Stimulated activated CD8-positive, alpha-beta memory T cell treated with anti-CD3 and anti-CD28 coated beads, Interleukin-12 subunit alpha, Interleukin-12 subunit beta, amount 100 ng/mL, for 1 hour (primary cell): ENCODE results near the gene MBL2.

ENCODE experiments used
- DNase-seq: peaks from one replicate; pipeline ENCODE4 v3.0.0-alpha.2; 2020; ENCODE audit warnings: low read depth

Gene MBL2

DNA sequence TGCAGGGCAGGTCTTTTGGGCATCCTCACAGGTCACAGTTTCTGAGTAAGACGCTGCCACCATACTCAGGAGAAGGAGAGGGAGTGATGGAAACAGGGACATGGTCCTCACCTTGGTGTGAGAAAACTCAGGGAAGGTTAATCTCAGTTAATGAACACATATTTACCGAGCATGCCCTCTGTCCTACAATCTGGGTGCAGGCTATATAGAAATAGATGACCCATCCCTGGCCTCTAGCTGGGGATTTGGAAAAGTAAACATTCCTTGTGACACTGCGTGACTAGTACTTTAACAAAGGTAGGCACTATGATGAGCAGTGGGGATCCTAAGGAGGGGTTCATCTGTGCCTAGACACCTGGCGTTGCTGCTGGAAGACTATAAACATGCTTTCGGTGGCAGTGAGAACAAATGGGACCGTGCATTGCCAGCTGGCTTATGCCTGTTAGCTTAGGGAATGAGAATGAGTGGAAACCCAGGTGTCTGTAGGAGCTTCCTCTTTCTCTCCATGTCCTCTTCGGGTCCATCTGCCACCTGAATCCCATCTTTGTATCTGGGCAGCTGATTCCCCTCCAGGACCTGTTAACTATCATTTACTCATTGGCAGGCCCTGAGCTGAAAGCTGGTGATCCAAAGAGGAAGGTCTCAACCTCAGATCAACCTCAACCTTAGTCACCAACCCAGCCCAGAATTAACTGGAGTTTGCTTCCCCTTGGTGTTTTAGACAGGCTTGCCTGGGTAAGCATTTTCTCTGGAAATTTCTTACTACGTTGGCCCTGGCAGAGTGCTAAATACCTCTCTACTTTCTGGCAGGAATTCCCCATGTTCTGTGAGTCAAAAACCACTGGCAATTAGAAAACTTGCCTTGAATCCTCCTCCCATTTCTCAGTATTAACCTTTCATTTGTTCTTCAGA is 794 bp downstream of the MBL2 start:
- DNase-seq = no peak

DNA sequence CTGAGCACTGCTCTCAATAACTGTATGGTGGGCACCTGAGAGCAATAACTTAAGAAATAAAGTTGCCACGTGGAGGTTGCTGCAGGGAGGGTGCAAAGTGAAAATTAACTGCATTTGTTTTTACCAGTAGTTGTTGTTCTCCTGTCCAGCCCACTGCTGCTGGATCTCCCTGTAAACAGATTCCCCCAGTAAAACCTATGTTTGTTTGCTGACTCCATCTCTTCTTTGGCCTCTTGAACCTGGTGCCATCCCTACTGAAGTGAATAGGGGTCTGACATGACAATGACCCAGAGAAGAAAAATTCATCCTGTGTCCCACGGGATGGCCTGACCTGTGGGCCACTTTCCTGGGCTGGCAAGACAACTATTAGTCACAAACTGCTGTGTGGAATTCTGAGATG is 1.7 kb downstream of the MBL2 start:
- DNase-seq = no peak

DNA sequence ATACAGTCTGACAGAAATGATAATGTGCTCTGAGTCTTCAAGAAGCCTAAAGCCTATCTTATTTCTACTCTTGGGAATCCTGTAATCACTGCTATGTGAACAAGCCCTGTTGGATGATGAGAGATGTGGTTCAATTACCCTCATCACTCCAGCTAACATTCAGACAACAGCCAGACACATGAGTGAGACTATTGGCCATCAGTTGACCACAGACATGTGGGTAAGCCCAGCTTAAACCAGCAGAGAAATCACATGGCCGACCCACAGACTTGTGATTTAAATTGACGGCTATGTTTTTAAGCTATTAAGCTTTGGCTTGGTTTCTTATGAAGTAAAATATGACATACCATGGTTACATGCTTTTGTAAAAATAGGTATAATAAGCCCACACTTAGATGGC is 2.6 kb downstream of the MBL2 start:
- DNase-seq = no peak

DNA sequence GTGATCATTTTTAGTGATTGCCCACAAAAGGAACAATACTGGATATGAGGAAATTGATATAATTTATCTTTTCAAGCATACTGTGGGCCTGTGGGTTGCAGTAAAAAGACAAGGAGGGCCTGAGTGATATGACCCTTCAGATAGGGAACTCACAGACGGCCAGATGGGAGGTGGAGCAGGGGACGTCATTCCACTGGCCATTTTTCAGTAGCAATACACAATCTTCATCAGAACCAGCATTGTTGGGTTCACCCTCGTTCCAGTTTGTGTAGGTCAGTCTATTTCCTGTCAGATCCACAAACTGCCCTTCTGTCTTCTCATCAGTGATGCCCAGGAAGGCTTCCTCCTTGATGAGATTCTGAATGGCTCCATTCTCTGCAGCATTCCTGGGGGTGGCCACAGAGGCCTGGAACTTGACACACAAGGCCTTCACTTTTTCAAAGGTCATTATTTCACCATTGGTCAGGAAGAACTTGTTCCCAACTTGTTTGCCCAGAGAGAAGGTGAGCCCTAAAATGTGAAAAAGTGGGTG is 4.5 kb downstream of the MBL2 start:
- no peak for DNase-seq

DNA sequence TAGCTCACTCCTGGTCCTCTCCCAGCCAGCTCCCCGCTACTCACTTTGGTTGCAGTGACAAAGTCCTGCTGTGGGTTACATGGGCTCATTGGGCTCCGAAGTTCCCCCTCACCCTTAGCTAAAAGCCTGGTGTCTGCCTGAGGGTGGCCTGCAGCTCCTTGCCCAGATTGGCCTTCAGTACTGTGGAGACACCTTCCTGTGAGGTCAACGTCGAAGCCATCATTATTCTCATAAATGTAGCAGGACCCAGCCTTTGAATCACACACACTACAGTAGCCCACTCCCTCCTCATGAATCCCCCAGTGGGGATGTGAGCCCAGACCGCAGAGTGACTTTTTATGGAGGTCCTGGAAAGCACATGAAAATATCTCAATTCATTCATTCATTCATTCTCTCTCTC is 10.5 kb downstream of the MBL2 start:
- DNase-seq = no peak

DNA sequence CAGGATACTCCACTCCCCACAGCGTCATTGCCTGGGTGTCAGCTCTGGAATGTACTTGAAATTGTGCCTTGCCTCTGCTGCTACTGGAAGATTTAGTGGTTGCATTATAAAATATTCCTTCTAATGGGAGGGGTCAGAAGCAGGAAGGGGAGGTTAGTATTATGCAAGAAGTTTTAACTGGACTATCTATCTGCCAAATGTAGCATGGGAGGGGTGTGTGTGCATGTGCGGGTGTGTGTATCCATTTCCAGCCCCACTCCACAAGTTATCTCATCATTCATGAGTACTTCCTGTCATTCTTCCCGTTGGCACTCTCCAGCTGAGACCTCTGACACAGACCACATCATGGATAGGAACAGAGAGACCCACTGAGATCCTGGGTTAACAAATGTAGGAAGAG is 13.4 kb downstream of the MBL2 start:
- no peak for DNase-seq

DNA sequence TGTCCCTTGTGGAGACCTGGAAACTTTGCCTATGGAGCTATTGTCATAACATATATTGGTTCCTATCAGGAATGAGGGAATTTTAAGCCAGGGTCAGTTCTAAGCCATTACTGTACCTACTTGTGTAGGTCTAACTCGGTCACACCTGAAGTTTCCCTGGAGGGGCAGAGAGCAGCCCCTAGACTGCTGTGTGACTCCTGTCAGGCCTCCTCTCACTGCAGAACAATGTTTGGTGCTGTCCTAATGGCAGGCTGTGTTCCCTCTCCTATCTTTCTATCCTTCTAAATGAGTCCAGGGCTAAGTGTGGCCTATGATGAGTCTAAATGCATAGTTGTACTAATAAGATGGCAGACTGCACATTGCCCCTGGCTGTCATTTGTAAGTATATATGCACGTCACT is 14.2 kb downstream of the MBL2 start:
- no peak for DNase-seq

DNA sequence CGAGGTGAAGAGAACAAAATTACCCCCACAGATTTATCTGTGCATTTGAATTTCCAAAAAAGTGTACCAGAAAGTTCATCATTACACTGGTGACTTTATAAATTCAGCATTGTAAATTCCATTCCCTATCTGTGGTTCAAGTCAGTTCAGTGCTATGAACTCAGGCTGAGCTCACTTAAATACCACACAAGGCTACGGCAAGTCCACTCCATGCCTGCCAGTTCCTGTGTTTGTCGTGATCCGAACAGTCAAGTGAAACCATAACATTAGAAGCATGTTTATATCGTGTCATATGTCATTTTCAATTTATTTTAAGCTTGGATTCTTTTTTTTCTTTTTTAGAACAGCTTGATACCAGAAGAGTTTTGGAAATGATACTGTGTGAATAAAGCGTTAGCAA is 14.8 kb downstream of the MBL2 start:
- no peak for DNase-seq

DNA sequence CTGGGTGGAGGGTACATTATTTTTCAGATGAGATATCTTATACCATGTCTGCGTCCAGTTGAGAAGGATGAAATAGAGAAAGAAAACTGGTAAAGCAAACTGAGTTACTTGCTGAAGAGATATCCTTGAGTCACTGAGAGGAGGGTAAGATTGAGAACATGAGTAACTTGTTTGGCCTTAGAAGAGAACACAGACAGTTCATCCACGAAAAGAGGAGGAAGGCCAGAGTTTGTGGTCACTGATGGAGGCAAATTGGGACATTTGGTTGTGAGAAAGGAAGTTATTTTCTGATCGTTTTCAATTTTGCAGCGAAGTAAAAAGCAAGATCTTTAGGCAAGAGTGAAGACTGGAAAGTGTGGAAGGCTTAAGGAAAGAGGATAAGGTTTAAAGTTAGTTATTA is 15.6 kb downstream of the MBL2 start:
- no peak for DNase-seq

DNA sequence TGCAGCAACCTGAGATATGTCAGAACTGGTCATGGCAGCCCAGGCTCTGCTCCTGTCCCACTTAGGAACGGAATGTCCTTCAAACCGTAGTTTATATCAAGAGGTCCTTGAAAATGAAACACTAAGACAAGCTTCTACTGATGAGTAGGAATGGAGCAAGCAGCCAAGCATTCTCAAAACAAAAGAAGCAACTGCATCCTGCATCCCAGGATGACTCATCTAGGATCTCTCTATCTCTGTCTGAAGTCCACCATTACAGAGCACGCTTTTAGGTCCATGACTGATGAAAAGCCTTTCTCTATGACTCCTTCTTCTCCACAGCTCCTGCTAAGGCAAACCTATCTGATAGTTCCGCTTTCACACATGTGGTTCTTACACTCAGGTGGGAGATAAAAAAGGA is 16.3 kb downstream of the MBL2 start:
- DNase-seq = no peak

DNA sequence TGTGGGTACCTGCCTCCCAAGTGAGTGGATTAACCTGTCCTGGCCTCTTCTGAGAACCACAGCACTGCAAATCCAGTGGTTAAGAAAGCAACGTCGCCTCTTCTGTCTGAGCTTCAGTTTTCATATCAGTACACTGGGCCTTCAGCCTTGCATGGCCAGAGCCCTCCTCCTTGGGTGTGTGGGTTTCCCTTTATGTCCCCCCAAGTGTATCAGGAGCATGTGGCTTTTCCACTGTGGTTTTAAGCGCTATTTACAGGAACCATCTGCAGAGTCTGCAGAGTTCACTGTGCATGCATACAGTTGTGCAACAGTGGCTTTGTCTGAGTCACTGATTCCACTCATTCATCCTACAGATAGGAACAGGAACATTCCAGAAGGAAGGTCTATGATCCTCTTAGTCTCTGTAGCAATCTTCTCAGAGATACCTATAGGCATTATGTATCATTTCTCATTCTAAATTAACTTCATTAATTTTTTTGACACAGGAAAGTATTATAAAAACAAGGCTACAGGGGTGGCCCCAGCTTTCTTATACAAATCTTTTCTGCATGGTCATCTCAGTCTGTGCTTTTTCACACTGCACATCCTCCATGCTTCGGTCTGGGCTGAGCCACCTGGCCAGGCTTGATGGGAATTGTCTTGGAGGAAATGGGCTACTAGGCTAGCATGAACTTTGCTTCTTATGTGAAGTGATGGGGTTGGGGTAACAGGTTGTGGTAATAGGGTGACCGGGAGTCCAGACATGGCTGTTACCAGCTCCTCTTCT is 17.1 kb downstream of the MBL2 start:
- no peak for DNase-seq

DNA sequence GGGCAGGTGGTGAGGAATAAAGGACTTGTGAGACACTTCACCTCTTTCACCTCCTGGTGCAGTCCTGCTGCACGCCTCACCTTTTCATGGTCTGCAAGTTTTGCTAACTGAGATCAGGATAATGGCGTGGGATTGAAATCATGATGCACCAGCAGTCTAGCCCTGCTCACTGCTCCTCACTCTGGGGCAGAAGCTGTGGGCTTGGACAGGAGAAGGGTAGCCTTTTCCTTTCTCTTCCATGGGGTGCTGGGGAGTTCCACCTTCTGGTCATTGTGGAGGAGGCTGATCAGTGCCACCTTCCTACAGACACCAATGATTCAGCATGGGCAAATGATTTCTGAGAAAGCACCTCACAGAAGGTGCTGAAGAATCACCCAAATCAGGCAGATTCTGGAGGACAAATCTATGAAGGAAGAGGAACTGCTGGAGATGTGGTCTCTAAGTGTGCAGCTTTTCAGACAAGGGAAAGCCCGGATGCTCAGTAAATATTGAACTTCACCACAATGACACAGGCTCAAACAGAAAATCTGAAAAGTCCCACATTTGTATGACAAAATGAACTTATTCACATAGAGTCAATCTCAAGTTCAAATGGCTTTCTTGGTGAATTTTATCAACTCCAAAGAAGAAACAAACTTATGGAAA is 19.7 kb downstream of the MBL2 start:
- DNase-seq = no peak

DNA sequence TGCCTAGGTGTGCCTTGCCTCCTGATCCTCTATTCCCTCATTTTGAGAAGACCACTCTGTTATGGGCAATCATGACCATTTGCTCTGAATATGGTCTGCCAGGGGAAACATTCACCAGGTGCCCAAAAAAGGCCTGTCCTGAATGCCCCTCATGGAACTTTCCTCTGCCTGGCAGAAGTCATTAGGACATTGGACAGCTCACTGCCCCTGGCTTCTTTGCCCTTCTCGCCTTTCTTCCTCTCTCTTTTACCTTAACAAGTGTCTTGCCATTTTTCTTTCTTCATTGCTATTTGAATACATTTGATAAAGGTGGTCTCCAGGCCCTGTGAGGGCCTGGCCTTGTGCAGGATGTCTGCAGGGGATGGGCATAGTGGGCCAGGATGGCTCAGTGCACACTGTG is 20.3 kb downstream of the MBL2 start:
- no peak for DNase-seq

DNA sequence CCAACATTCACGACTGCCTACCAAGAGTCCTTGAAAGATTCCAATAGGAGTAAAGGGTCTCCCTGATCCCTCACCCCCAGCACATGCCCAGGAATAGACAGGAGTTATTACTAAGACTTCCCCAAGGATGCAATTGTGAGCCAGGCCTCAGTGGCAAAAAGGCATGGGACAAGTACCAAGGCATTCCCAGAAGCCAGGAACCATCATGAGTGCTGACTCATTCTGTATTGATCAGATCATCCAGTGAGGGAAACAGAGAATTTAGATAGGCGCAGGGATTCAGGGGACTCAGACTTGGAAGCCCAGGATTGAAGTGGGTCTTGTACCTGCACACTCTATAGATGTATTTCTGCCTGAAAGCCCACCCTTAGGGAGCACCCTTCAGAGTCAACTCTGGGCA is 21.2 kb downstream of the MBL2 start:
- no peak for DNase-seq

DNA sequence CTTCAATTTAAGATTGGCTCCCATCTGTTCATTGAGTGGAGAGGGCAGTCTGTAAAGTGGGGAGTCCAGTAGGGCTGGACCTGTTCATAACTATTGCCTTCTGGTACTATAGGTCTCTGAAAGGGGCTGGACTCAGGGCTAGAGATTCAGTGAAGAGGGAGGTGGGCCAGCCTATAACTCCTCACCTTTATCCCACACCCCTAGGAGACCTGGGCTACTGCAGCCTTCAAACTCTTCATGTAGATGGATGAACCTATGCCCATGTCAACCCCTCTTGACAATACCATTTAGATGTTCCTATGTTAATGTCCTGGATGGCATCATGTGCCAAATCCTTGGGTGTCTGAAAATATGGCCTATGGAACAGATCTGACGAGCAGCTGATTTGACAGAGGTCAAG is 22.0 kb downstream of the MBL2 start:
- DNase-seq = no peak

DNA sequence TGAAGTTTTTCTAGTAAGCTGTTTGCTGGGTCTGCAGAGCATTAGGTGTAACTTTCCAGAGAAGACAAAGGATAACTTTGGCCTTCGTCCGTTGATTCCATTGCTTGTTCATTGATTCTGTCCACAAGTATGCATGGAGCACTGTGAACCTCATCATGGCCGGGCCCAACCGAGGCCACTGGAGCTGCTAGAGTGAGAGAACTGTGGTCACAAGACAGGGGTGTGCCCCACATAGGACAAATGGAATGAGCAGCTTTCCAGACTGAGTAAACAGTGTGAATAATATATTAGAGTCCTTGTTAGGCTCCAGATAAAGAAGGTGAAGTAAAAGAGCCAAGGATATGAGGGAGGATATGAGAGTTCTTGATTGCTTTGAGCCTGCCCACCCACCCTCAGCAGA is 24.9 kb downstream of the MBL2 start:
- DNase-seq = no peak

DNA sequence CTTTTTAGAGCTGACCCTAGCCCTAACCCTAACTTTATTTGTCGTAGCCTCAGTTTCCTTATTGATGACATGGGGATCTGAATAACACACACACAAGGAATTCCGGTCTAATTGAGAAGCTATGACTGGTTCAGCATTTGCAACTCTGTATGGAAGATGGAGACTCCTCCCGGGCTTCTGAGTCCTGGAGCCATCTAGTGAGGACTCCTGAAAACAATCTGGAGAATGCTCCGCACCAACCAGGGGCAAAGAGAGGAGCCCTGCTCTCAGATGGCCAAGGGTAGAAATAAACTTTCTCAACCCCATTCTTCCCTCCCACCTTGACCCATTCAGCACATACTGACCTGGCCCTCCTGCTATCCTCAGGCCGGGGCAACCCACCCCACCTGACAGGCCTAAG is 26.4 kb downstream of the MBL2 start:
- no peak for DNase-seq

DNA sequence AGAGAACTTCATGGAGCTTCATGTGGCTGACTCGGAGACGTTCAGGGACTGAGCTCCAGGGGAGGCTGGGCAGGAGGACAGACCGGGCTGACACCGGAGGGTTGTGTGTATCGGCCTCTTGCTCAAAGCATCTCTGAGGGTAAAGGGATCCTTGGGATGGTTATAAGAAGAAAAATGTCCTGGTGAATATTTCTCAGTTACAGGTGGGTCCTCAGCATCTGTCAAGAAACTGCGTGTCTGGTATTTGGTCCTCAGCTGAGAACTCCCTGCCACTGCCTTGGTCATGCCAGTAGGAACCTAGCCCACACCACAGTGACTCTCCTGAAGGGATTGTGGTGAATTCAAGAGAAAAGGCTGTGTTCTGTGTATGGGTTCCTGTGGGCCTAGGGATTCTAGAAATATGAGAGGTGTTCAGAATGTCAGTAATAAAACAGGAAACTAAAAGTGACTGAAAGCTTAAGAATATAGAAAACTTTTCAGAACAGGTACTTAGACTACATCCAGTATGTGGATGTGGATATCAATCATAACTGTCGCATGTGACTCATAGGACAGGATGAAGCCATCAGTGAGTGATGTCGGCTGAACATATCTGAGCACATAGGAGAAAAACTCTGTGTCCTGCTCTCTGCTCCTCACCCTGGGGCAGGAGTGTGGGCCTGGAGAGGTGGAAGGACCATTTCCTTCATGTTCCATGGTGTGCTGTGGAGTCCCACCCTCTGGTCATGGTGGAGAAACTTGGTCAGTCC is 28.4 kb downstream of the MBL2 start:
- DNase-seq = no peak

DNA sequence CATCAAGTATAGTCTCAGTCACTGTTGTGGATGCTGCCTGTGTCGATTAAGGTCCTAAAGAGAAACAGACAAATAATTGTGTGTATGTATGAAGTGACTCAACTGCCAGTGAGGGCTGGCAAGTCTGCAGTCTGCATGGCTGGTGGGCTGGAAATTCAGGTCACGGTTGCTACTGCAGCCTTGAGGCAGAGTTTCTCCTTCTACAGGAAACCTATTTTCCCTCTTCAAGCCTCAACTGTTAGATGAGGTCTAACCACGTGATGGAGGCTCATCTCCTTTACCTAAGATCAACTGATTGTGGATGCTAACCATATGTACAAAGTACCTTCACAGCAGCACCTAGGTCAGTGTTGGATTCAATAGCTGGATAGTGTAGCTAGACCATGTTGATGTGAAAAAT is 29.9 kb downstream of the MBL2 start:
- DNase-seq = no peak

DNA sequence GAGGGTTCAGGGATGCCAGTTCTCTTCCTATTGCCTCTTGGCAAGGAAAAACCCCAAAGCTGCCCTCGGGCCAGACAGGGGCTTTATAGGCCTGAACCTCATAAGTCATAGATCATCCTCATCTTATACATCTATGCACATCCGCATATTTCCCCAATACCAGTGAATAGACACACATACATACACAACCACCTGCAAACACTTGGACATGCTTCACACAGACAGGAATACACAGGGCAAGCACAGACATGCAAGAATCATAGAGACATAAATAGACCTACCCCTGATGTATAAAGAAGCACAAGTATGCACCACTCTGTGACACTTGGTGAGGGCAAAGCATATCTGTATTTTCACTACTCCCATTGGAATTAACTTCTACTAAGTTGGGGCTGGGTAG is 30.7 kb downstream of the MBL2 start:
- no peak for DNase-seq

DNA sequence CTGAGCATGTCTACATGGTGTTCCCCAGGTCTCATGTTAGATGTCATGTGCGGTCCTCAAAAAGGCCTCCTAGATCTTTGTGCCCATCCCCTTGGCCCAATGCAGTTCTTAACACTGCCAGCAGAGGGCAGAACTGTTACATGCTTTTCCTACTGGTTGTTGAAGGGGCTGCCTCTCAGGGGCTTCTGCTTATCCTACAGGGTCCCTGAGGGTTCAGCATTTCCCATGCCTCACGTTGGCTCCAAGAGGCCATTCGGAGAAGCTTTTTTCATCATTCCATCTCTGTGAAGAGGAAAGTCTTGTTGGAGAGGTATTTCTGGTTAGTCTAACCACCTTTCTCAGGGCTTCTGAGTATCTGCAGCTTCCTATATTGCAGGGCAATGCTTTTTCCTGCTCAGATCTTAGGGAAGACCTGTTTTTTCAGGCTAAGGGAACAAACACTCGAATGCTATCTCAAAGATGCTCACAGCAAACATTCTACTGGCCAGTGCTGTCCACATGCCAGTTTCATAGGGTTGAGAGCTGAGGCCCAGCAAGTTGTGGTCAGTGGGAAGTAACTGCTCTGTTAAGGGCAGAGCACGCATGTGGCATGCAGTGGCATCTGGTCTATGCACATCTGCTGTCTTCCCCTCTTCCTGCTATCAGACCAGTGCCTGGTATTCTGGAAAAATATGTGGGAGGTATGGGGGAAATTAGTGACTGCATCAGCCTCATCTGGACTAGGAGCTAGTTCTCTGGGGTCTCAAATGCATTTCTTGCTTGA is 31.5 kb downstream of the MBL2 start:
- DNase-seq = no peak
